Skeletal muscle tissue (tissue), 4 donors: Measurements from ENCODE around the gene WDR38. TPM values are rescaled to one million over a fixed set of nuclear protein-coding genes. Genes with fewer than 3 reads are reported as not detected.

Experiments
- H3K27ac ChIP-seq: one replicate; pipeline ENCODE4 v1.7.0; 2013; ENCODE audit warnings: mild to moderate bottlenecking, low read depth, low read length, inconsistent platforms
- H3K27me3 ChIP-seq, 3 donors: one replicate each; pipeline ENCODE4 v1.7.0; 2013; ENCODE audit warnings: low read length in 3 of 3; ENCODE audit not compliant: control insufficient read depth in 3 of 3, insufficient read depth in 3 of 3
- H3K36me3 ChIP-seq, 3 donors: one replicate each; pipeline ENCODE4 v1.7.0; 2013; ENCODE audit warnings: low read length in 3 of 3; ENCODE audit not compliant: control insufficient read depth in 3 of 3, insufficient read depth in 3 of 3
- H3K4me1 ChIP-seq, 3 donors: one replicate each; pipeline ENCODE4 v1.7.0; 2013; ENCODE audit warnings: low read length in 3 of 3, mild to moderate bottlenecking in 3 of 3; ENCODE audit not compliant: control insufficient read depth in 3 of 3, insufficient read depth in 3 of 3
- H3K4me3 ChIP-seq, 3 donors: one replicate each; pipeline ENCODE4 v1.7.0; 2013; ENCODE audit warnings: low read length in 3 of 3
- H3K9ac ChIP-seq, 3 donors: one replicate each; pipeline ENCODE4 v1.7.0; 2013; ENCODE audit warnings: low read length in 3 of 3, mild to moderate bottlenecking in 3 of 3, moderate library complexity in 2 of 3, low read depth in 1 of 3
- H3K9me3 ChIP-seq, 3 donors: one replicate each; pipeline ENCODE4 v1.7.0; 2013; ENCODE audit warnings: low read length in 3 of 3; ENCODE audit not compliant: control insufficient read depth in 3 of 3
- total RNA-seq: library from RNA; depleted of rRNA; stranded (reverse); fragments of >200 nt; gene quantifications from one replicate; pipeline ENCODE4 v1.2.3, GENCODE V29; 2014
- donor health status: Osteomylitis.

The WDR38 gene
- total RNA-seq, 1 donor from 2014 or later = not detected

DNA sequence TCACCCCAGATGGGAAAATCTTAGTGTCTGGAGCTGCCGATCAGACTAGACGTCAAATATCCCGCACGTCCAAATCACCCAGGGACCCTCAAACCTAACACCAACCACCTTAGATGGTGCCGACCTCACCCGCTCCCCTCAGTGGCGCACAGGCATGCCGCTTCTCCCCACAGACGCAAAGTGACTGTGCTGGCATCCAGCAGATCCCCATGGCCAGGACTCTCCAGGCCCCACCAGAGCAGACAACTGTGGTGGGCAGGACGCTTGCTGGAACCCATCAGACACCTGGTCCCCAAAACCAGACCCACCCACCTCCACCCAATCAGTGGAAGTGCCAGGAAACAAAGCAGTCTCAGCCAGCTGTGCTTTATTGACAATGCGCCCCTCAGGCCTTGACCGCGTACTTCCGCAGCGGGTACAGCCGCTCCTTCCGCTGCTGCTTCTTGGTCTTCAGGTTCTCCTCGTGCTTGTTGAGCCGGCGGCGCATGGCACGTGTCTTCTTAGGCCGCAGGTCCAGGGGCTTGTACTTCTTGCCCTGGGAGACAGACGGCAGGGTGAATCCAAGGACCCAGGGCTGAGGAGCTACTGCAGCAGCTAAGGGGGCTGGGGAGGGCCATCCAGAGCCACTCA is 4.4 kb downstream of the WDR38 start:
- H3K9ac ChIP-seq = peak overlapping the region in 1 of 3 donors; percentile 1
- no peaks in the 10 kb centered on the region for H3K27me3 ChIP-seq
- no peak overlapping the region for H3K4me3 ChIP-seq
- H3K36me3 ChIP-seq = peaks cover 40 to 43% (median 40%) of the 10 kb centered on the region in 3 donors
- H3K9me3 ChIP-seq = no peaks in the 10 kb centered on the region
- H3K27ac ChIP-seq = no peak overlapping the region
- peaks cover 32 to 56% (median 35%) of the 10 kb centered on the region in 3 donors for H3K4me1 ChIP-seq

DNA sequence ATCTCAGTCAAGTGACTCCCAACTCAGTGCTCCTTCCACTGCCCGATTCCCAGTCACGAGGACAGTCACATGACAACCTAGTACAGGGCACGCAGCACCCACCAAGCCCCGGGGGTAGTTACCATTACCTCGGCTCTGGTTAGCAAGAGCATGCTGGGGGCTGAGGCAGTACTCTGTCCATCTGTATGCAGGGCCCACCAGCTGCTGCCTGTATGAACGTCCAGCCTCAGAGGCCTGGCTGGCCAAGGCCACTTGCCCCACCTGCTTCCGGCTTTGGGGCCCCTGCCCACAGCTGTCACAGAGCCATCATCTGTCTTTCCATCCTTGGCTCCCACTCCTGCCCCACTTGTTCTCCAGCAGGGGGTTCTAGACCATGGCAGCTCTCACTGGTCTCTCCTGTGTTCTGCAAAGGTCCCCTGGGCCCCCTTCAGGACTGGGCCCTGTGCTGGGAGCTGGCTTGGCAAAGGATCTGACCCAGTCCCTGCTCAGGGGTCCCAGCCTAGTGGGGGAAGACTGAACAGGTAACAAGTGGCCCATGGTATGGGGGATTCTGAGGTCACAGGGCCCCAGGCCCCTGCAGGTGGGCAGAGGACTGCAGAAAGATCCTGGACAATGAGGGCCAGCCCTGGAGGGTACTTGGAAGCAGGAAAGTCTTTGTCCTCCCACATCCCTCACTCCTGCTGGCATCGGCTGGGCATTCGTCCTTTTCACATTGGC is 5.2 kb downstream of the WDR38 start:
- Histone ChIP-seq H3K9ac (peak overlapping the region; percentile 52 to 98 (median 92)), H3K27ac (no peak overlapping the region), H3K4me3 (no peak overlapping the region), H3K4me1 (peaks cover 29 to 48% (median 32%) of the 10 kb centered on the region in 3 donors), H3K27me3 (no peaks in the 10 kb centered on the region), H3K9me3 (no peaks in the 10 kb centered on the region), H3K36me3 (peaks cover 40 to 43% (median 40%) of the 10 kb centered on the region in 3 donors)

DNA sequence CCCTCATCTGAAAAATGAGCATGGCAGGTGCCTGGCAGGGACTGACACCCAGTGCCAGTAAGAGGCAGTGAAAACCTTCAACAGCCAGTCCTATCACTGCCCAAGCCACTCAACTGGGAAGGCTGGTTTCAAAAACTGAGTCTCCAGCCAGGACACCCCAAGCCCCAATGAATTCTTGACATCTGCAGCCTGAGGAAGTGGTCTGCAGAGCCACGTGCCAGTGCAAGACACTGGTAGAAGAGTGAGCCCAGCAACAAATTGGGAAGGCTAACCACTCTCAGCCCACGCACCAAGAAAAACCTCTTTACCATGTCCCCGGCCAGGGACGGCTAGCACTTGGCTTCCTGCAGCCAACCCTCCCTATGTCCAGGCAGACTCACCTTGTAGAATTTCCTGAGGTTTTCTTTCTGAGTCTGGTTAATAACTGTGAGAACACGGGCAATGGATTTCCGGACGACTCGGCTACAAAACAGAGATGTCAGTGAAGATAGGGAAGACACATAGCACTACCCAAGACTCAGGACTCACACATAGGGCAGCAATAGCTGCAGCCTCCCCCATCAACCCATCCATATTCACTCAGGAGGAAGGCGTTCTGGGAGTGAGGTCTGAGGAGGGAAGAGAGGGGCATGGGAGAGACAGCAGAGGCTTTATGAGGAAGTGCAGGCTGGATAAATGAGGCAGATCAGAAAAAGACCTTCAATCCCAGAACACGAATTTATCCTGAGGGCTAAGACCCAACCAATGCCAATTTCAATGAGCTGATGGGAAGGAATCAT is 6.7 kb downstream of the WDR38 start:
- peak overlapping the region; percentile 6 to 97 (median 69) for H3K4me3 ChIP-seq
- peaks cover 40 to 43% (median 40%) of the 10 kb centered on the region in 3 donors for H3K36me3 ChIP-seq
- peaks cover 29 to 46% (median 33%) of the 10 kb centered on the region in 3 donors for H3K4me1 ChIP-seq
- no peaks in the 10 kb centered on the region for H3K9me3 ChIP-seq
- H3K27me3 ChIP-seq = no peaks in the 10 kb centered on the region
- H3K27ac ChIP-seq = no peak overlapping the region
- H3K9ac ChIP-seq = peak overlapping the region; percentile 90 to 98 (median 92)

DNA sequence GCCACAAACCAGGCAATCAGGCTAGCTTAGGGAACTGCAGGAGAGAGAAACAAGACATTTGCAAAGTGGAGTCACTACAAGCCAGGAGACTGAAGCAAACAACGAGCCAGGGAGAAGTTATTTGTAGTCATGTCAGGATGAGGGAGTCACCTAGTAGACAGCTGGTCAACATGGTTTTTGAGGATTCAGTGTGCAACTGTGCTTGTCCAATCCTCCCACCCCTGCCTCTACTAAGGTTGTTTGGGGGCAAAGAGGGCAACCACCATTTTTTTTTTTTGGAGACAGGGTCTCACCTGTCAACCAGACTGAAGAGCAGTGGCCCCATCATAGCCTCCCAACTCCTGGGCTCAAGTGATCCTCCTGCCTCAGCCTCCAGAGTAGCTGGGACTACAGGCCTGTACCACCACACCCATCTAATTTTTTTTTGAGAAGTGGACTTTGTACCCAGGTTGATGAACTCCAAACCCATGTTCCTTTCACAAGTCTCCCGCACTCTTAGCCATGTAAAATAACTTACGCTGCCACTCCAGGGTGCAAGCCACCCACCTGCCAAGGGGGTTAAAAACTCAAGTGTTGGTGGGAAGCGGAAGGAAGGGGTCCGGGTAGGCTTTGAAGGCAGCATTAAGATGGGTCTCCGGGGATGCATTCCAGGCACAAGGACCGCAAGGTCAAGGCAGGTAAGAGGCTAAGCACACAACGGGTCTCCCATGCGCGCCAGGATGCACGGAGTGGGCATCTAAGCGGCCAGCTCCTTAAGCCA is 7.5 kb downstream of the WDR38 start:
- H3K9me3 ChIP-seq = no peaks in the 10 kb centered on the region
- peak overlapping the region; percentile 90 to 98 (median 92) for H3K9ac ChIP-seq
- peak overlapping the region; percentile 91 for H3K27ac ChIP-seq
- H3K4me1 ChIP-seq = peaks cover 29 to 46% (median 33%) of the 10 kb centered on the region in 3 donors
- H3K36me3 ChIP-seq = peaks cover 40 to 43% (median 40%) of the 10 kb centered on the region in 3 donors
- H3K4me3 ChIP-seq = peak overlapping the region; percentile 69 to 98 (median 97)
- H3K27me3 ChIP-seq = no peaks in the 10 kb centered on the region

DNA sequence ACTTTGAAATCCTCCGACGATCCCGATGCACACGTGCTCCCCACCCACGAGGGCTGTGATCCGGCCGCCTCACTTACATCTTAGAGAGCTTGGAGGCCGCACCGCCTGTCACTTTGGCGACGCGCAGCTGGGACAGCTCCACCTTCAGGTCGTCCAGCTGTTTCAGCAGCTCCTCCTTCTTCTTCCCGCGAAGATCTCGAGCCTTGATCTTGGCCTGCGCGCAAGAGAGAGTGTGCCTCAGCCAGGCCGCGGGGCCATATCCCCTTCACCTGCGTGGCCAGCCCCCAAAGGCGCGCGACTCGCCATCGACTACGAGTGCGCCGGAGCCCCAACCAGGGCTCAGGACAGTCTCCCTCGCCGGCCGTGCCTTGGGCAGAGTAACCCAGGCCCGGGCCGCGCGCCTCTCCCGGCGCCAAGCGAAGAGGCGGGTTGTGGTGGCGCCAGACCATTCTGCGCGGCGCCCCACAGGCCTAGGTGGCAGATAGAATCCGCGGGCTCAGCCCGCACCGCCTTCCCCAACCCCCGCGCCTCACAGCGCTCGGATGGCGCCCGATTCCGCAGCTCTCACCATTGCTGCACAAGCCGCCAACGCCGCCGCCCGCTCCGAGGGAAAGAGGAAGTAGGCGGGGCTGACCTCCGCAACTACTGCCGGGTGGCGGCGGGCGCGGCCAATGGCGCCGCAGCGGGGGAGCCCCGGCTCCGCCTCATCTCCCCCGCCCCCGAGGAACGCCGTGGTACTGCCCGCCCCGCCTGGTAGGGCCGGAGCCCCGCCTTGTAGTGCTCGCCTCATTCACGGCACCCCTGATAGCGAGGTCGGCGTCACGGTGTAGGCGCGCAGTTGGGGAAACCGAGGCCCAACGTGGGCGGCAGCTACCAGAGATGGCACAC is 8.3 kb downstream of the WDR38 start, which contains the start of the genes ARPC5L and RPL35:
Gene ARPC5L (plus strand): TSS at position 789 of the 888 bp plus-strand sequence. CDS start 7,161 bp downstream, outside the sequence.
Gene RPL35 (minus strand): TSS at position 616 of the 888 bp plus-strand sequence. CDS start 45 bp downstream, at position 571.
- Histone ChIP-seq H3K4me3 (peak within 1 kb of the TSS; percentile 87 to 98 (median 97)), H3K9ac (peak within 1 kb of the TSS; percentile 90 to 98 (median 95)), H3K27me3 (no peaks in the 10 kb centered on the region), H3K27ac (peak within 1 kb of the TSS; percentile 91), H3K4me1 (peaks cover 29 to 46% (median 33%) of the 10 kb centered on the region in 3 donors), H3K36me3 (peaks cover 39 to 40% (median 39%) of the 10 kb centered on the region in 3 donors), H3K9me3 (no peaks in the 10 kb centered on the region)

DNA sequence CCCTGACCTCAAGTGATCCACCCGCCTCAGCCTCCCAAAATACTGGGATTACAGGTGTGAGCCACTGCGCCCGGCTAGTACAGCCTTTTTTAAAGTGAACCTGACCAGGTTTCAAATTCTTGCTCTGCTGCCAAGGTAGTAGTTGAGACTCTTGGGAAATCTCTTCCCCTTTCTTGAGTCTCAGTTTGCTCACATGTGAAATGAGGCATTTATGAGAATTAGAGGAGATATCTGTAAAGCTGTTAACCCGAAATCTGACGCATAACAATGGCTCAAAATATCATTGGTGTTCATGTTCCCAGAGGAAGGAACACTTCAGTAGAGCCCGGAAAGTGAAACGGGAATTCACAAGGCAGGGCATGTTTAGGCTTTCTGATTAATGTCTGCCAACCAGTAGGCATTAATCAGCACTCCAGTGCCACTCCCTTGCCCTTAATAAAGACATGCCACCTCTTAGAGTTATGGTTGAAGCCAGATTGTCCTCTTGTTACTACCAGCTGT is 10.2 kb downstream of the WDR38 start:
- H3K4me3 ChIP-seq = peak overlapping the region in 1 of 3 donors; percentile 15
- H3K4me1 ChIP-seq = peaks cover 31 to 55% (median 40%) of the 10 kb centered on the region in 3 donors

DNA sequence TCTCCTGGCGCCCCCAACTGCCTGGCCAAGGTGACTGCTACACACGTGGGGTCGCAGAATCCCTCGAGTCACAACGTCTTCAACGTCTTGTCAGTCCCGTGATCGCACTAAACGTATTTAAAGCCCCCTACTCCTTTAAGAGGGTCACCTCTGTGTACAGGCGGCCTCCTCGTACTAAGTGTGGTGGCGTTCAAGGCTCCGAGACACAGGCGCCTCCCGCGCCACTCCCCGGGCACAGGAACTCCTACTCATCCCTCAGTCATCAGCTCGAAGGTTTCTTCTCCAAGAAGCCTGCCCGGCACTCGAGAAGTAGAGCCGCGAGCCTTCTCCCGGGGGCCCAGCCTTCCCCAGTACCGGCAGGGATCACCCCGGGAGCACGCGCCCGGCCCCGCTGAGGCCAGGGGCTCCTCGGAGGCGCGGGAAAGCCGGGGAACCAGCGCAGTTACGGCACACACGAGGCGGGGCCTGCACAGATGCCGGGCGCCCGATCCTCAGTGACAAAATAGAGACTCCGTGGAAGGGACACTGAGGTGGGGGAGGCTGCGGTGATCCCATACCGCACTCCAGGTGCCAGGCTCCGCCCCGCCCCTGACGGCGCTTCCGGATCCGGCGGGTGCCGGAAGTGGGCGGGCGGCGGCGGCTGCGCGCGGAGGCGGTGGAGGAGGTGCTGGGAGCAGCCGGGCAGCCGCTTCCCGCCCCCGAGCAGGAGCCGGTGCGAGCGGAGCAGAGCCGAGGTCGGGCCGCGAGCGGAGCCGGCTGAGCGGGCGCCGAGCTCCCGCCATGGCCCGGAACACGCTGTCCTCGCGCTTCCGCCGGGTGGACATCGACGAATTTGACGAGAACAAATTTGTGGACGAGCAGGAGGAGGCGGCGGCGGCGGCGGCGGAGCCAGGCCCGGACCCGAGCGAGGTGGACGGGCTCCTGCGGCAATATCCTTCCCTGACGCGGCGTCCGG is 15.5 kb downstream of the WDR38 start:
- peak overlapping the region; percentile 73 to 96 (median 92) for H3K4me3 ChIP-seq
- peaks cover 44 to 62% (median 48%) of the 10 kb centered on the region in 3 donors for H3K4me1 ChIP-seq
- peaks cover 3 to 5% (median 4%) of the 10 kb centered on the region in 3 donors for H3K36me3 ChIP-seq
- no peaks in the 10 kb centered on the region for H3K9me3 ChIP-seq
- H3K27ac ChIP-seq = peak overlapping the region; percentile 94
- H3K27me3 ChIP-seq = no peaks in the 10 kb centered on the region
- H3K9ac ChIP-seq = peak overlapping the region; percentile 90 to 99 (median 98)

More for the DNA sequence above, 10.2 kb downstream of the WDR38 start:
- H3K9ac ChIP-seq = peak overlapping the region in 2 of 3 donors; percentile 22 to 58
- peak overlapping the region; percentile 43 for H3K27ac ChIP-seq
- H3K27me3 ChIP-seq = no peaks in the 10 kb centered on the region
- no peaks in the 10 kb centered on the region for H3K9me3 ChIP-seq
- peaks cover 21 to 23% (median 22%) of the 10 kb centered on the region in 3 donors for H3K36me3 ChIP-seq
